GM18907 (cell line): Measurements from ENCODE around the gene FBXW12.
"Not testable (repeated sequence)": the region's sequence is repeated elsewhere in the genome, so short reads cannot be mapped to it uniquely, and the experiment has no call there.

Source experiments
- ATAC-seq: cut with Tn5 transposase; IDR thresholded peaks from one replicate; pipeline ENCODE4 v1.9.1; 2021; ENCODE audit warnings: mild to moderate bottlenecking, moderate library complexity; ENCODE audit not compliant: unreplicated experiment

The FBXW12 gene

GRCh38 chr3:48372377-48372770, 355 bp downstream of the FBXW12 start:
- ATAC-seq: no peak

GRCh38 chr3:48372862-48373435, 930 bp downstream of the FBXW12 start:
- ATAC-seq: no peak

GRCh38 chr3:48387634-48388033, 15.6 kb downstream of the FBXW12 start:
- no peak for ATAC-seq

GRCh38 chr3:48388966-48389365, 16.9 kb downstream of the FBXW12 start:
- ATAC-seq: no peak

GRCh38 chr3:48394391-48394790, 22.4 kb downstream of the FBXW12 start:
- no peak for ATAC-seq

GRCh38 chr3:48395714-48396113, 23.7 kb downstream of the FBXW12 start:
- no peak for ATAC-seq

GRCh38 chr3:48397767-48398681, 26.0 kb downstream of the FBXW12 start:
- ATAC-seq: no peak

- ATAC-seq: no peak
Measured at GRCh38 chr3:48398701-48399386, 26.8 kb downstream of the FBXW12 start.

GRCh38 chr3:48399387-48400172, 27.6 kb downstream of the FBXW12 start:
- no peak for ATAC-seq

- no peak for ATAC-seq
Measured at GRCh38 chr3:48400824-48401433, 28.9 kb downstream of the FBXW12 start.

- ATAC-seq: not testable (repeated sequence)
Measured at GRCh38 chr3:48401434-48401901, 29.4 kb downstream of the FBXW12 start.

- ATAC-seq: no peak
Measured at GRCh38 chr3:48402281-48402732, 30.3 kb downstream of the FBXW12 start.

GRCh38 chr3:48402907-48403306, 30.9 kb downstream of the FBXW12 start:
- no peak for ATAC-seq

GRCh38 chr3:48403533-48404439, 31.8 kb downstream of the FBXW12 start:
- no peak for ATAC-seq

GRCh38 chr3:48404440-48405342, 32.7 kb downstream of the FBXW12 start:
- ATAC-seq: no peak

GRCh38 chr3:48405343-48405881, 33.4 kb downstream of the FBXW12 start:
- ATAC-seq: no peak

GRCh38 chr3:48405971-48406370, 34.0 kb downstream of the FBXW12 start:
- ATAC-seq: no peak
